Stimulated activated CD4-positive, alpha-beta T cell treated with anti-CD3 and anti-CD28 coated beads, Interleukin-12 subunit alpha, Interleukin-12 subunit beta, amount 100 ng/mL, for 4 hours (primary cell): ENCODE results near the gene AFF1.

Experiments used
- DNase-seq: peaks from one replicate; pipeline ENCODE4 v3.0.0-alpha.2; 2020

Gene AFF1, protein sequence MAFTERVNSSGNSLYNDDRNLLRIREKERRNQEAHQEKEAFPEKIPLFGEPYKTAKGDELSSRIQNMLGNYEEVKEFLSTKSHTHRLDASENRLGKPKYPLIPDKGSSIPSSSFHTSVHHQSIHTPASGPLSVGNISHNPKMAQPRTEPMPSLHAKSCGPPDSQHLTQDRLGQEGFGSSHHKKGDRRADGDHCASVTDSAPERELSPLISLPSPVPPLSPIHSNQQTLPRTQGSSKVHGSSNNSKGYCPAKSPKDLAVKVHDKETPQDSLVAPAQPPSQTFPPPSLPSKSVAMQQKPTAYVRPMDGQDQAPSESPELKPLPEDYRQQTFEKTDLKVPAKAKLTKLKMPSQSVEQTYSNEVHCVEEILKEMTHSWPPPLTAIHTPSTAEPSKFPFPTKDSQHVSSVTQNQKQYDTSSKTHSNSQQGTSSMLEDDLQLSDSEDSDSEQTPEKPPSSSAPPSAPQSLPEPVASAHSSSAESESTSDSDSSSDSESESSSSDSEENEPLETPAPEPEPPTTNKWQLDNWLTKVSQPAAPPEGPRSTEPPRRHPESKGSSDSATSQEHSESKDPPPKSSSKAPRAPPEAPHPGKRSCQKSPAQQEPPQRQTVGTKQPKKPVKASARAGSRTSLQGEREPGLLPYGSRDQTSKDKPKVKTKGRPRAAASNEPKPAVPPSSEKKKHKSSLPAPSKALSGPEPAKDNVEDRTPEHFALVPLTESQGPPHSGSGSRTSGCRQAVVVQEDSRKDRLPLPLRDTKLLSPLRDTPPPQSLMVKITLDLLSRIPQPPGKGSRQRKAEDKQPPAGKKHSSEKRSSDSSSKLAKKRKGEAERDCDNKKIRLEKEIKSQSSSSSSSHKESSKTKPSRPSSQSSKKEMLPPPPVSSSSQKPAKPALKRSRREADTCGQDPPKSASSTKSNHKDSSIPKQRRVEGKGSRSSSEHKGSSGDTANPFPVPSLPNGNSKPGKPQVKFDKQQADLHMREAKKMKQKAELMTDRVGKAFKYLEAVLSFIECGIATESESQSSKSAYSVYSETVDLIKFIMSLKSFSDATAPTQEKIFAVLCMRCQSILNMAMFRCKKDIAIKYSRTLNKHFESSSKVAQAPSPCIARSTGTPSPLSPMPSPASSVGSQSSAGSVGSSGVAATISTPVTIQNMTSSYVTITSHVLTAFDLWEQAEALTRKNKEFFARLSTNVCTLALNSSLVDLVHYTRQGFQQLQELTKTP

DNA sequence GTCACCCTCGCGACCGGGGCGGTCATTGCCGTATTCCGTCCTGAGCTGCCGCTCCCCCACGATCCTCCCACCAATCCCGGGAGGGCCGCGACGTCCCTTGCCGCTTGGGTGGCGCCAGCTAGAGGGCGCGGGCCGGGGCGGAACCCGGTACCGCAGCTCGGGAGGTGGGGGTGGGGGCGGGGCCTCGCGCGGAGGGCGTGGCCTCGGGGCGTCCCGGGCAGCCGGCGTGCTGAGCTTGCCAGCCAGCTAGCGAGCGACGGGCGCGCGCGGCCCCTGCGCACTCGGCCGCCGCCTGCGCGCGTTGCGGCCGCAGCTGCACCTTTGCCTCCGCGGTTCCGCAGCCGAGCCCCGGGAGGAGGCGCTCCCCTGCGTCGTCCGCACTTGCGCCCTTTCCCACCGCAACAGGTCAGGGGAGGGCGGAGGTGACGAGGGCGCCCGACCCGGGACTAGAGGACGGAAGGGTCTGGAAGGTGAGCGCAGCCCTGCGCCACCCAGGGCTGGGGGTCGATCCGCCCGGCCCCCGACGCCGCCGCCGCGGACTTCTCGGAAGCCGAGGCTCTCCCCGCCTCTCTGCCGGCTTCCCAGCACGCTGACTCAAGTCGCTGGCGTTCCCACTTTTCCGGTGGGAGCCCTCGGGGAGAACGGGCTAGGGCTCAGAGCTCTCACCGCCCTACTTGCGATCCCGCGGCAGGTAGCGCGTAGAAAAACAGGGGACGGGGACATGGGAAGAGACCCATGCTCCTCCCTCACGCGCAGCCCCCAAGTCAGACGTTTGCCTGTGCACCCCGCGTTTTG, at the start of gene AFF1:
AFF1 (plus strand) TSS at position 241 of the 795 bp plus-strand sequence. CDS start 13,523 bp downstream, outside the sequence.
- DNase-seq: peak; percentile 79

DNA sequence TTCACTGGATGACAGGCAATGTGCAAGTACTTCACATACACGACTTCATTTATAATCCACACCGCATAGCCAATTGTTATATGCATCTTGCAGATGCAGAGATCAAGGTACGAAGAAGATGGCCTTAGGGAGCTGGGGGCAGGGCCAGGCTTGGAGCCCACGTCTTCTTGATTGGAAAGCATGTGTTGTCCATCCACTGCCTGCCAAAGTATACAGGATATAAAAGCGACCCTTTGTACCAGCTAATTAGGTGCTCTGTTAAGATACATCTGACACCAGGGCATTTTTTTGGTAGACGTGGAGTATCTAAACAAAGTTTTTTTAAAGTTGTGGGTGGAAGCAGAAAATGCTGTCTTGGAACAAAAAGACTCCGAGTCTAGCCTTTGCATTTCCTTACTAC, 44.0 kb upstream of the AFF1 start:
- no peak for DNase-seq

DNA sequence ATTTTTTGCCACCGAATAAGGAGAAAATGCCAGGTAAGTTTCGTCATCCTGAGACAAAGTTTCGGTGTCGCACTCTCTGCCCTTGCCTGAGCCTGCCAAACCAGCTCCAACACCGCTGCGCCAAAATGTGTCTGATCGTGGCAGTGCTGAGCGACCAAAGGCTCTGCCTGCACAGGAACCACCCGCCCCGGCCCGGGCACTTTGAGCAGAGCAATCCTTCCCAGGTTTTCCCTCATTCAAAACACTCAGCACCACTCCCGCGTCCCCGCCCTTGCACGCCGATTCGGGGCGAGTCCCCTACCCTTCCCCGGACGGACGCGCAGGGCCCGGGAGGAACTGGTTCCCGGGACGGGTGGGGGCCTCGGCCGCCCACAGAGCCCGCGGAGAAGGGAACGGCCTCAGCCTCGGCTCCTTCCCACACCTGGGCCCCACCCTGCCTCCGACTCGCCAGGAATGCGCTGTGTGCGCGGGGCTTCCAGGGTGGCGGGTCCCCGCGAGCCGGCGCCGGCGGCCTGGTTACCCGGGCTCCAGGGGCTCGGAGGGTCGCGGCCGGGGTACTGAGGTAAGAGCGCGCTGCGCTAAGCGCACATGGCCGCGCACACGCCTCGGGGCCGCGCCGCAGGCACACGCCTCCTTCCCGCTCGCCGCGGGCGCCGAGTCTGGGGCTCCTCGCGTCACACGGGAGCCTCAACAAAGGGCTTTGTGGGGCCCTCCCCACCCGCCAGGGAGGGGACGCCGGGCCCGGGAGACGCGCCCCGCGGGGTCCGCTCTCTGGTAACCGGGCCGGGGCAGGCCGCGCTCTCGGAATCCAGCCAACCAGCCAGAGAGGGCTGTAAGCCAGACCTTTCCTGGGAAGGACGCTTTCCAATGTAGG, 42.8 kb upstream of the AFF1 start, which contains the start of gene C4orf36:
C4orf36 (minus strand) TSS at position 661 of the 874 bp plus-strand sequence. CDS start 902 bp downstream, outside the sequence.
- DNase-seq: peak; percentile 32

DNA sequence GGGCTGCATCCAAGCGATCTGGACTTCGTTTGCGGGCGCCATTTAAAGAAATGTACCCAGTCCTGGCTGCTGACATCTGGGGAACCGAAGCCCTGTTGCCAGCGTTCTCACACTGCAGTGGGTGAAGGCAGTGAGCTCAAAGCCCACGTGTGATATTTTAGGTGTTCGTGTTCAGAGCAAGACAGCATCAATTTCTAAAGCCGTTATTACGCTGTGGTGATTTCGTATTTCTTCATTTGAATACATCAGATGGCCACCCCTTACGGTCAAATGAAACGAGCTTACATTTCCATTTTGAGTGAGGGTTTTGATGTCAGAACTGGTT, 42.2 kb upstream of the AFF1 start:
- DNase-seq: no peak

DNA sequence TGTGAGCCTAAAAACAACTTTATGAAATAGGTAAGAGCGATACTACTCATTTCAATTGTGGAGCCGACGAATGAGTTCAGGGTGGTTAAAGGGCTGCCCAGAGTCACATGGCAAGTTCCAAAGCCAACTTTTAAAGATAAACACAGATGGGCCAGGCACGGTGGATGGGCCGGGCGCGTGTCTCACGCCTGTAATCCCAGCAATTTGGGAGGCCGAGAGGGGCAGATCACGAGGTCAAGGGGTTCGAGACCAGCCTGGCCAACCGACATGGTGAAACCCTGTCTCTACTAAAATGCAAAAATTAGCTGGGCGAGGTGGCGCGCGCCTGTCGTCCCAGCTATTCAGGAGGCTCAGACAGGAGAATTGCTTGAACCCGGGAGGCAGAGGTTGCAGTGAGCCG, 41.7 kb upstream of the AFF1 start:
- no peak for DNase-seq

DNA sequence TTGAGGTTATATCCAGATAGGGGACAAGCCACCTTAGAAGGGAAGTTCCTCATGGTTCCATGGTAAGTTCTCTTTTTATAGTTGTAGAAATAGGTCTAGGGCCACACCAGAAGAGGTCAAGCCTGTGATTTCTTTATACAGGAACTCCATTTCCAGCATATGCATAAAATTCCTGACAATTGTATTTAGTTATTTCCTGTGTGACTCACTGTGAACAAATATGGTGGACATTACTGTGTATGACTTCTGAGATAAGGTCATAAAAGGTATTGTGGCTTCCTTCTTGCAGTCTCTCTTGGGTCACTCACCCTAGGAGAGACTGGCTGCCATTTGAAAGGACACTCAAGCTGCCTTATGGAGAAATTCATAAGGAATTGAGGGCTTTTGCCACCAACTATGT, 40.4 kb upstream of the AFF1 start:
- no peak for DNase-seq

DNA sequence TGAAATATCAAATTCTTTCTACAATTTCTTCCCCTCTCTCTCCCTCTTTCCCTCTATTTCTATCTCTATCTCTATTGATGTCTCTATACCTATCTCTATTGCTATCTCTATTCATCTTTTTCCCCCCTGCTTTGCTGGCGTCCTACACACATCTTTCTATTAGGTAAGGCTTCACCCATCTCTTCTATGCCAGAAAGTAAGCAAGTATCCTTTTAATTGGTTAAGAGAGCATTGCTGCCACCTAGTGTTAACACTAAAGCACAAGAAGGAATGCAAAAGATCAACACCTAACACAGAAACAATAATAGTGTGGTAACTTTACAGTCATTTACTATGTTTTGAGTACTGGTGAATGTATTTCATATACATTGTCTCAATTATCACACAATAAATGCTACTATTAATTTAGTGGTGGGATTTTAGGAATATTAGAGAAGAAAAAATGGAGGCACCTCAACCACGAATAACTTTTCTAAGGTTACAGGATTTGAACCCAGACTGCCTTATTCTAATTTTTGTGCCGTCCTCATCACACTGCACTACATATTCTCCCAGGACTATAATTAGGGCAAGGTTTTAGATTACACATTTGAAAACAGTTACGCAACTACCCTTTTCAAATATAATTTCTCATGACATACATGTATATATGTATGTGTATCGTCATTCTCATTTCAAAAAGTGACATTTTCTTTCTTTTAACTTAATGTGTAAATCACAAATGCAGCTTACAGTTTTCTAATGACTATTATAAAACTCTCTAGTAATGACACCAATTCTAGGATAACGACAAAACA, 38.9 kb upstream of the AFF1 start:
- no peak for DNase-seq

DNA sequence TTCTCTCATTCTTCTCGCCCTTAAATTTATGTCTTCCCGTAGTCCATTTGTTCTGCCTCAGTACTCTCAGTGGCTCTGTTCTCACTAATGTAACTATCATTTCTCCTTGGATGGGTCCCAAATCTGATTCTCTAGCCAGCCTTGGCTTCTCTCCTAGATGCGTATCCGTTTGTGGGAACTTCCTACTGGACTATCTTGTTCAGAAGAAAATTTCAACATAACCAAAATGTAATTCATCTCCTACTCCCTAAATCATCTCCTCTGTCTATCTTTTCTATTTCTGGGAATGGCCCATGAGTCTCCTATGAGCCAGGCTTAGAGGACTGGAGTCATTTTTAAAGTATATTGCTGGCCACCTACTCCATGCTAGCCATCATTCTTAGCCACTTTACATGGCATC, 38.2 kb upstream of the AFF1 start:
- no peak for DNase-seq

DNA sequence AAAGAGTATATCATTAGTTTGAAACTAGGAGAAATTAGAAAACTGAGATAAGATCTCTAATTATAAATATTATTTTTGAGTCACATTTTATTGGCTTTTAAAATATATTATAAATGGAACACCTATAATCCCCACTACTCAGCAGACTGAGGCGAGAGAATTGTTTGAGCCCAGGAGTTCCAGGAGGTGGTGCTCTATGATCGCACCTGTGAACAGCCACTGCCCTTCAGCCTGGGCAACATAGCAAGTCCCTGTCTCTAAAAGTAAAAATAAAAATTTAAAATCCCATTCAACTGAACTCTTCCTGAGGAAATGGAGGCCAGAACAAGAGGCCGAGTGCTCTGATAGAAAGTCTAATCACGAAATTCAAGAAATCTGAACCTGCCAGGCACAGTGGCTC, 36.2 kb upstream of the AFF1 start:
- no peak for DNase-seq

DNA sequence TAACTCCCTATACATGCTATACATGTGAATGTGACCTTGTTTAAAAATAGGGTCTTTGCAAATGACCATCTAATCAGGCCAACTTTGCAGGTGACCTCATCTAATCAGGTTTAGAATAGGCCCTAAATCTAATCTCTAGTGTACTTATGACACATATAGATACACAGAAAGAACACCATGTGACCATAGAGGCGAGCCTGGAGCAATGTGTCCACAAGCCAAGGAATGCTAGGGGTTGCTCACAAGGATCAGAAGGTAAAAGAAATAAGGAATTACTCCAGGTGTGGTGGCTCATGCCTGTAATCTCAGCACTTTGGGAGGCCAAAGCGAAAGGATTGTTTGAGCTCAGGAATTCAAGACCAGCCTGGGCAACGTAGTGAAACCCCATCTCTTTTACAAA, 32.9 kb upstream of the AFF1 start:
- no peak for DNase-seq

DNA sequence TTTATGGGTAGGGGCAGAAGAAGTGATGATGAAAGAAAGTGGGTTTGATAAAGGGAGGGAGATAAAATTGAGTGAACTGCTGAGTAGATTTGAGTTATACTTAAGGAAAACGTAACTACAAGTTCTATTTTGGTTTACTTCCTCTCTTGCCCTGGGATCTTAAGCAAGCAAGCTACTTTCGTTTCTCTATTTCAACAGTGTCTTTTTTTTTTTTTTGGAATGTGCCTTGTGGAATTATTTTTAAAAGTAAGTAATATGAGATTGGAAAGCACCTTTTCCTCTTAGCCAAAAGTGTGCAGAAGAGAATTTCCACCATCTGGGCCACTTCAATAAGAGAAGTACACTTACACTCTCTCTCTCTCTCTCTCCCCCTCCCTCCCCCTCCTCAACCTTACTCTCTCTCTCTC, 26.6 kb upstream of the AFF1 start:
- no peak for DNase-seq

DNA sequence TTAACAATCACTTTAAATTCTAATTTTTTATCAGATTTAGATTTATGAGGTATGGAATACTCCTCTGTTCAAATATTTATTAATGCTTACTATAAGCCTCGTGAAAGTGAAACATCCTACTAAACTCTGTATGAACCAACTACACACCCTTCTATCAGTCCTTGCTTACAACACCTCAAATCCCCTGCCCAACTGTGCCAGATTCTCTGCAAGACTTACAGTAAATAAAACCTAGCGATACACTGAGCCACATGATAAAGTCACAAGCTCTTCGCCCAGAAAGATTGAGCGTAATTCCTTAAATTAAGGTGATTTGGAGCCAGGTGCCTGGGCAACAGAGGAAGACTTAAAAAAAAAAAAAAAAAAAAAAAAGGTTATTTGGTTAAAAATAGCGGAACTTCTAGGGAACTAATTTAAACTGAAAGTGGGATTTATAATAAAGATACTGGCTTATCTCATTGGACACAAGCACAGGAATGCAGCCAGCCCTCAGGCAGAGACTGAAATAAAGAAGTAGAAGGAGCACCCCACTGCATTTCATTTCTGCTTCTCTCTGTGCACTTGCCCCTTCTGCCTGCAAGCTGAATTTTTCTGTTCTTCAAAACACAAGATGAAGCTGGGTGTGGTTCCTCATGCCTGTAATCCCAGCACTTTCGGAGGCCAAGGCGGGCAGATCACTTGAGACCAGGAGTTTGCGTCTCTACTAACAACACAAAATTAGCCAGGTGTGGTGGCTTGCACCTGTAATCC, 25.1 kb upstream of the AFF1 start:
- no peak for DNase-seq

DNA sequence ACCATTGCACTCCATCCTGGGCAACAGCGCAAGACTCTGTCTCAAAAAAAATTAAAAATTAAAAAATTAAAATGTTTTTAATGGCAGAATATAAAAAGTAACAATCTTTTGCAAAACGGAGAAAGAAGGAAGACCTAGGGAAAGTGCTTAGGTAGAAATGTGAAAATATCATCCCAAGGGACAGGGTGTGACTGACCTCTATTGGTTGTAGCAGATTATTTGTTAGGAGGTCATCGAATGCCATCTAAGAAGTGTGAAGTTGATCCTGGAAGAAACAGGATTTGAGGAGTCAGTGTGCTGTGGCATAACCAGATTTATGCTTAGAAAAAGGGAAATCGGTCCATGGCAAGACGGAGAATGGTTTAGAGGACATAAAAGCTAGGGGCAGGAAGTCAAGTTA, 24.4 kb upstream of the AFF1 start:
- no peak for DNase-seq

DNA sequence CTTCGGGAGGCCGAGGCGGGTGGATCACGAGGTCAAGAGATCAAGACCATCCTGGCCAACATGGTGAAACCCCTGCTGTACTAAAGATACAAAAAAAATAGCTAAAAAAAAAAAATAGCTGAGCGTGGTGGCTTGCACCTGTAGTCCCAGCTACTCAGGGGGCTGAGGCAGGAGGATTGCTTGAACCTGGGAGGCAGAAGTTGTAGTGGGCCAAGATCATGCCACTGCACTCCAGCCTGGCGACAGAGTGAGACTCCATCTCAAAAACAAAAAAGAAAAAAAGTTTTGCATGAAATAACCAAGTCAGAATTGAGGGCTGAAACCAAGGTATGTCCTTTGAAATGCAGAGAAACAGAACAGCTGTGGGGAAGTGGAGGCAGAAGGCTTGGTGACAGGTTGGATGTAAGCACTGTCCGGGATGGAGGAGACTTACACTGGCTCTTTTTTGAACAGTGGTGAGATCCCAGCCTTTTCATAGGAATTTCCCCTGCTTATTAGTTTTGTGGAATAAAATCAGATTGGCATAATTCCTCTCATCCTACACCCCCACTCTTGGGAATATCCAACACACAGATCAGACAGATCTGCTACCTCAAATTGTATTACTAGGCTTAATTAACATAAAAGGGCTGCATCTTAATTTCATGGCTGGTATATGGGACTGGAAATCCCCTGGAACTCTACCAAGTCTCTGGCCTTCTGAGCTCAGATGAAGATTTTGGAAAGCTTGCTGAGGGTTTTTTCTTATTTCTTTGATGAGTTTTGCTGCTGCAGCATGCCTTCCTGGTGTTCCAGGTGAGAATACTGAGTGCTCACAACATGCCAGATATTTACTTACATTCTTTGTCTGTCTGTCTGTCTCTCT, 23.8 kb upstream of the AFF1 start:
- no peak for DNase-seq

DNA sequence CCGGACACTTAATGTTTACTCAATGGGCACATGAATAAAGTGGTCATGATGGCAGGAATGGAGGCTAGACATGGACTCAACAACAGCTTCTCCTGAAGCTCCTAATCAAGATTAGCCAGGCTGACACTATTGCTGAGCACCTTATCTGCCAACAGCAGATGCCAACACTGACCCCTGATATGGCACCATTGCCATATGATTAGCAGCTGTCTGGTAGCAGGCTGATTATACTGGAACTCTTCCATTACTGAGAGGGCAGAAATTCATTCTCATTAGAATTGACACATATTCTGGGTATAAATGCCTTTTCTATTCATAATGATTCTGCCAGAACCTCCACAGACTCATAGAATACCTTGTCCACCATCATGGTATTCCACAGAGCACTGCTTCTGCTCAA, 18.4 kb upstream of the AFF1 start:
- no peak for DNase-seq

DNA sequence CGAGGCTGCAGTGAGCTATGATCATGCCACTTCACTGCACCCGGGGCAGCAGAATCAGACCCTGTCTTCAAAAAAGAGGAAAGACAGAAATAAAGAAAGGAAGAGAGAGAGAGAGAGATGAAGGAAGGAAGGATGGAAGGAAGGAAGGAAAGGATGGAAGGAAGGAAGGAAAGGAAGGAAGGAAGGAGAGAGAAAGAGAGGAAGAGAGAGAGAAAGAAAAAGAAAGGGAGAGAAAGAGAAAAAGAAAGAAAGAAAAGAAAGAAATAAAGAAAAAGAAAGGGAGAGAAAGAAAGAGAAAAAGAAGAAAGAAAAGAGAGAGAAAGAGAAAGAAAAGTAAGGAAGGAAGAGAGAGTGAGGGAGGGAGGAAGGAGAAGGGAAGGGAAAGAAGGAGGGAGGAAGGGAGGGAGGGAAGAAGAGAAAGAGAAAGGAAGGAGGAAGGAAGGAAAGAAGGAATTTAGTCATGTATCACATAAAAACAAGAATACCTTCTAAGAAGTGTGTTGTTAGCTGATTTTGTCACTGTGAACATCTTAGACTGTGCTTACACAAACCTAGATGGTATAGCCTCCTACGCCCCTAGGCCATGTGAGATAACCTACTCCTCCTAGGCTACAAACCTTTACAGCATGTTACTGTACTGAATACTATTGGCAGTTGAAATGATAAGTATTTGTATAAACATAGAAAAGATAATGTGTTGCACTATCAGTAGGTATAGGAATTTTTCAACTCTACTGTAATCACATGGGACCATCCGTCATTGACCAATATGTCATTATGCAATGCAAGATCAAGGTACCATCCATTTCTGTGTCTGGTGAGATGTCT, 17.4 kb upstream of the AFF1 start:
- DNase-seq: no peak

DNA sequence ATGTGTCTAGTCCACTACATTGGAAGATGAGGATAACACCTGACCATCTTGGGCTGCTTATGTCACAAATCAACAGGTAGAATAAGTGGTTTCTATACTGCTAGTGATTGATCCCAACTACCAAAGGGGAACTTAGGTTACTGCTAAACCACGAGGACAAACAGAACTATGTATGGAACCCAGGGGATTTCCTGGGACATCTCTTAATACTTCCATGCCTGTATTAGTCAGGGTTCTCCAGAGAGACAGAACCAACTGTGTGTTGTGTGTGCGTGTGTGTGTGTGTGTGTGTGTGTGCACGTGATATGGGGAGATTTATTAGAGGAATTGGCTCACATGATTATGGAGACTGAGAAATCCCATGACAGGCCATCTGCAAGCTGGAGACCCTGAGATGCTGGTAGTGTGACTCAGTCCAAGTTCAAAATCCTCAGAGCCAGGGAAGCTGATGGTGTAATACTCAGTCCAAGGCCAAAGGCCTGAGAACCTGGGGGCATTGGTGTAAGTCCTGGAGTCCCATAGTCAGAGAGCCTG, 16.2 kb upstream of the AFF1 start:
- no peak for DNase-seq
